22Rv1 (cell line): ENCODE data around the gene RABL6.

Experiments used
- H3K27ac ChIP-seq: fragments of 450-650 bp; 2 replicates; pipeline ENCODE4 v1.5.1; 2017
- CTCF ChIP-seq: fragments of 450-650 bp; IDR thresholded peaks from 2 replicates; pipeline ENCODE4 v1.5.1; 2017; ENCODE audit warnings: mild to moderate bottlenecking
- ZFX ChIP-seq: fragments of 450-650 bp; IDR thresholded peaks from 2 replicates; pipeline ENCODE4 v1.6.1; 2017; ENCODE audit warnings: antibody characterized with exemption, borderline replicate concordance

Gene RABL6

GRCh38 chr9:136829412-136829811 lies 21.7 kb downstream of the RABL6 start:
- H3K27ac ChIP-seq = no peak overlapping the region
- TF ChIP-seq ZFX (no peak), CTCF (no peak)

GRCh38 chr9:136829981-136830885 lies 22.5 kb downstream of the RABL6 start:
- no peak for TF ChIP-seq ZFX
- no peak for TF ChIP-seq CTCF
- H3K27ac ChIP-seq = no peak overlapping the region; the same call in 1 of the 2 replicates

GRCh38 chr9:136831002-136831719 lies 23.4 kb downstream of the RABL6 start:
- TF ChIP-seq CTCF (no peak), ZFX (no peak)
- H3K27ac ChIP-seq = no peak overlapping the region; the same call in 1 of the 2 replicates

- no peak for TF ChIP-seq ZFX
- TF ChIP-seq CTCF = no peak
- H3K27ac ChIP-seq = no peak overlapping the region; the same call in 1 of the 2 replicates
Measured at GRCh38 chr9:136831720-136832104, 24.0 kb downstream of the RABL6 start.

GRCh38 chr9:136832581-136832980 lies 24.8 kb downstream of the RABL6 start:
- no peak overlapping the region; the same call in 1 of the 2 replicates for H3K27ac ChIP-seq
- TF ChIP-seq ZFX (no peak), CTCF (no peak)

GRCh38 chr9:136833381-136834048 lies 25.8 kb downstream of the RABL6 start:
- H3K27ac ChIP-seq = peak overlapping the region; percentile 90

- TF ChIP-seq CTCF (no peak), ZFX (no peak)
Measured at GRCh38 chr9:136835162-136835931, 27.6 kb downstream of the RABL6 start.

More at GRCh38 chr9:136835162-136835931, 27.6 kb downstream of the RABL6 start:
- peak overlapping the region; percentile 90 for H3K27ac ChIP-seq
